Thyroid gland (tissue), 4 donors: ENCODE data around the gene KCNAB2. TPM values are rescaled to one million over a fixed set of nuclear protein-coding genes. Genes with fewer than 3 reads are reported as not detected.

Experiments
- DNase-seq, 2 donors: peaks; one replicate each; pipeline ENCODE4 v3.0.0-alpha.2; 2019
- H3K27ac ChIP-seq, 3 donors: fragments of 200-600 bp; sonication (generic); 1 replicate in 2 of 3; 2 replicates in 1 of 3; pipeline ENCODE4 v1.5.1; 2016 to 2019; ENCODE audit warnings: mild to moderate bottlenecking in 1 of 3, moderate library complexity in 1 of 3
- H3K27me3 ChIP-seq: fragments of 200-600 bp; sonication (generic); one replicate; pipeline ENCODE4 v1.5.1; 2019
- H3K36me3 ChIP-seq, 2 donors: fragments of 200-600 bp; sonication (generic); one replicate each; pipeline ENCODE4 v1.5.1; 2016 to 2019
- H3K4me1 ChIP-seq, 2 donors: fragments of 200-600 bp; sonication (generic); one replicate each; pipeline ENCODE4 v1.5.1; 2017 to 2019
- H3K4me3 ChIP-seq, 3 donors: fragments of 200-600 bp; sonication (generic); replicated peaks in 1 of 3; 1 replicate in 2 of 3; 2 replicates in 1 of 3; pipeline ENCODE4 v1.5.1; 2016; ENCODE audit warnings: mild to moderate bottlenecking in 1 of 3
- H3K9me3 ChIP-seq: fragments of 200-600 bp; sonication (generic); one replicate; pipeline ENCODE4 v1.5.1; 2017
- CTCF ChIP-seq, 6 experiments: fragments of 200-600 bp in 3 of 6; fragments of 450-650 bp in 3 of 6; sonication (generic) in 3 of 6; IDR thresholded peaks; one replicate each; pipeline ENCODE4 v1.5.1; 2016 to 2019; ENCODE audit warnings: antibody characterized with exemption in 6 of 6, mild to moderate bottlenecking in 2 of 6, inconsistent platforms in 1 of 6, moderate library complexity in 1 of 6
- POLR2A ChIP-seq, 2 donors: fragments of 450-650 bp; IDR thresholded peaks; one replicate each; pipeline ENCODE4 v1.6.1; 2017; ENCODE audit warnings: antibody characterized with exemption in 2 of 2, mild to moderate bottlenecking in 2 of 2, moderate library complexity in 1 of 2
- WGBS, 2 donors: methylation state at CpG; one replicate each; pipeline ENCODE4 v1.1.5; 2017; 5-methylcytosine and 5-hydroxymethylcytosine counted together
- intact Hi-C: fragments of 100-400 bp; cut with DNase I; formaldehyde crosslinking; loops from one replicate; pipeline ENCODE4 v1.15.1; 2023
- total RNA-seq, 4 donors: library from RNA; depleted of rRNA; stranded (reverse); fragments of >200 nt; gene quantifications; one replicate each; pipeline ENCODE4 v1.2.3, GENCODE V29; 2016

The KCNAB2 gene
- total RNA-seq, 4 donors from 2014 or later = 3.1 to 7.3 (median 6.1) TPM

- no peaks in the 10 kb centered on the region for H3K36me3 ChIP-seq
- intact Hi-C loops = no loop called here
- H3K9me3 ChIP-seq = no peaks in the 10 kb centered on the region
- no peaks in the 10 kb centered on the region for H3K27me3 ChIP-seq
- TF ChIP-seq CTCF (IDR thresholded peaks at IDR 0.05) (no peak), POLR2A (IDR thresholded peaks at IDR 0.05) (no peak)
- no peak overlapping the region for H3K4me3 ChIP-seq
- H3K4me1 ChIP-seq = no peaks in the 10 kb centered on the region
- H3K27ac ChIP-seq = no peak overlapping the region
- no peak for DNase-seq
- WGBS, 2 donors = 83 to 85% methylated on average over 12 of the region's 12 CpGs
Observed at GRCh38 chr1:6006882-6007281, 38.8 kb upstream of the KCNAB2 start.

DNA sequence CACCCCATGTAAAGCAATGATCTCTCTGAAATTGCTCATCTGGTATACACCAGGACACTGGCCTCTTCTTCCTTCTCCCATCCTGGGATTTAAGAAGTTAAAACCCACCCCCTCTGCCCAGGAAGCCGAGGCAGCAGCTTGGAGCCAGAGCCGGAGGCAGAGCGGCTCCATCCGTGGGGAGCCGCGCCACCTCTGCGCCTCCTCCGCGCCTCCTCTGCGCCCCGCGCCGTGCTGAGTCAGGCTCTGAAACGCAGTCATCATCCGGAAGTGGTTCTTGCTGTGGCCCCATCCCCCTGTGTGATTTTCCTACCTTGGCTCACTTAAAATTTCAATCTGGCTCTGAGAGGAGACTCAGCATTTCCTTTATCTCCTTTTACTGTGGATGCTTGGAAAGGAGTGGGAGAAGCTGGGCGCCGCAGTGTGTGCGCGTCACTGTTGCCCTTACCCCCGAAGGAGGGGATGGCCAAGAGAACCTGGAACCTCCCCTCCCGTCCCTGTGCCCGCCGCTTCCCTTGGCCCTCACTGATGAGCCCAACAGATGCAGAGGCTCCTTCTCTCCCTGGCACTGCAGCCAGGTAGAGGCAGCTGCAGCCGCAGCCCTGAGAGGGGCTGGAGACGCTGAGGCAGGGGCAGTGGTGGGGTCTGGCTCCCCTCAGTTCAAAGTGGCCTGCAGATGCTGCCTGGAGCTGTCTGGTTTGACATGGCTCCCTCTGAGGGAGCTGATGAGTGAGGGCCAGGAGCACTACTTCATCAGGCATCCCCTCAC is 38.2 kb upstream of the KCNAB2 start:
- no peaks in the 10 kb centered on the region for H3K36me3 ChIP-seq
- DNase-seq = no peak
- intact Hi-C loops = no loop called here
- no peaks in the 10 kb centered on the region for H3K27me3 ChIP-seq
- no peak overlapping the region for H3K4me3 ChIP-seq
- H3K4me1 ChIP-seq = no peaks in the 10 kb centered on the region
- no peak overlapping the region for H3K27ac ChIP-seq
- 59 to 63% methylated on average over 23 to 24 of the region's 25 CpGs for WGBS, 2 donors
- no peaks in the 10 kb centered on the region for H3K9me3 ChIP-seq
- TF ChIP-seq CTCF (IDR thresholded peaks at IDR 0.05) (no peak), POLR2A (IDR thresholded peaks at IDR 0.05) (no peak)

- H3K4me3 ChIP-seq = no peak overlapping the region
- DNase-seq = no peak
- TF ChIP-seq POLR2A (IDR thresholded peaks at IDR 0.05) = no peak
- no peak for TF ChIP-seq CTCF (IDR thresholded peaks at IDR 0.05)
- H3K27ac ChIP-seq = no peak overlapping the region
- H3K9me3 ChIP-seq = no peaks in the 10 kb centered on the region
- H3K4me1 ChIP-seq = no peaks in the 10 kb centered on the region
- no peaks in the 10 kb centered on the region for H3K36me3 ChIP-seq
- H3K27me3 ChIP-seq = no peaks in the 10 kb centered on the region
- 91 to 92% methylated on average over 10 to 11 of the region's 11 CpGs for WGBS, 2 donors
- intact Hi-C loops = no loop called here
Observed at GRCh38 chr1:6008084-6008415, 37.6 kb upstream of the KCNAB2 start.

- WGBS, 2 donors = 88 to 93% methylated on average over 3 to 5 of the region's 6 CpGs
- no peaks in the 10 kb centered on the region for H3K36me3 ChIP-seq
- intact Hi-C loops = no loop called here
- H3K4me3 ChIP-seq = no peak overlapping the region
- no peaks in the 10 kb centered on the region for H3K4me1 ChIP-seq
- no peak overlapping the region for H3K27ac ChIP-seq
- no peak for TF ChIP-seq POLR2A (IDR thresholded peaks at IDR 0.05)
- TF ChIP-seq CTCF (IDR thresholded peaks at IDR 0.05) = no peak
- H3K9me3 ChIP-seq = no peaks in the 10 kb centered on the region
- no peaks in the 10 kb centered on the region for H3K27me3 ChIP-seq
- DNase-seq = no peak
Observed at GRCh38 chr1:6008696-6009095, 37.0 kb upstream of the KCNAB2 start.

GRCh38 chr1:6009120-6010040 is 36.3 kb upstream of the KCNAB2 start:
- WGBS, 2 donors = 86 to 94% methylated on average over 22 to 23 of the region's 23 CpGs
- Histone ChIP-seq H3K4me3 (no peak overlapping the region), H3K27me3 (no peaks in the 10 kb centered on the region)

More at GRCh38 chr1:6009120-6010040, 36.3 kb upstream of the KCNAB2 start:
- Histone ChIP-seq H3K4me1 (no peaks in the 10 kb centered on the region), H3K9me3 (no peaks in the 10 kb centered on the region), H3K36me3 (no peaks in the 10 kb centered on the region), H3K27ac (no peak overlapping the region)
- no peak for DNase-seq
- intact Hi-C loops = no loop called here
- TF ChIP-seq CTCF (IDR thresholded peaks at IDR 0.05) (no peak), POLR2A (IDR thresholded peaks at IDR 0.05) (no peak)
